ENCODE data around the gene GFI1.

GRCh38 chr1:92466683-92467352, 19.9 kb downstream of the GFI1 start:
- TF ChIP-seq POLR2A (IDR thresholded peaks at IDR 0.05; ENCODE audit: low read length) = no peak
- no peak for TF ChIP-seq GATA1 (IDR thresholded peaks at IDR 0.05; ENCODE audit: low read depth, low read length)

Data from erythroblast (primary cell).